ENCODE measurements around the gene XRCC1.
"Not testable (repeated sequence)": the region's sequence is repeated elsewhere in the genome, so short reads cannot be mapped to it uniquely, and the experiment has no call there.

Gene XRCC1

GRCh38 chr19:43572171-43572588 is 3.1 kb downstream of the XRCC1 start:
- no peak for DNase-seq

GRCh38 chr19:43570174-43570791 is 5.0 kb downstream of the XRCC1 start:
- no peak for DNase-seq

- no peak for DNase-seq
Measured at GRCh38 chr19:43569657-43570056, 5.7 kb downstream of the XRCC1 start.

- DNase-seq, result no peak
Measured at GRCh38 chr19:43564800-43565199, 10.5 kb downstream of the XRCC1 start.

GRCh38 chr19:43563816-43564457 is 11.4 kb downstream of the XRCC1 start:
- no peak for DNase-seq

- DNase-seq, result peak; percentile 96
Measured at GRCh38 chr19:43562698-43563241, 12.6 kb downstream of the XRCC1 start.

- DNase-seq, result no peak
Measured at GRCh38 chr19:43562226-43562697, 13.1 kb downstream of the XRCC1 start.

- DNase-seq, result no peak
Measured at GRCh38 chr19:43561139-43561970, 14.0 kb downstream of the XRCC1 start.

- DNase-seq, result no peak
Measured at GRCh38 chr19:43560687-43561086, 14.6 kb downstream of the XRCC1 start.

GRCh38 chr19:43555185-43555770 is 20.0 kb downstream of the XRCC1 start:
- peak; percentile 84 for DNase-seq

- DNase-seq, result no peak
Measured at GRCh38 chr19:43554317-43554895, 20.9 kb downstream of the XRCC1 start.

- DNase-seq, result no peak
Measured at GRCh38 chr19:43553656-43554055, 21.7 kb downstream of the XRCC1 start.

- no peak for DNase-seq
Measured at GRCh38 chr19:43552616-43553015, 22.7 kb downstream of the XRCC1 start.

- no peak for DNase-seq
Measured at GRCh38 chr19:43552198-43552450, 23.2 kb downstream of the XRCC1 start.

- no peak for DNase-seq
Measured at GRCh38 chr19:43551399-43552197, 23.7 kb downstream of the XRCC1 start.

- DNase-seq, result no peak
Measured at GRCh38 chr19:43548706-43549105, 26.6 kb downstream of the XRCC1 start.

- DNase-seq, result not testable (repeated sequence)
Measured at GRCh38 chr19:43547926-43548325, 27.4 kb downstream of the XRCC1 start.

- DNase-seq, result no peak
Measured at GRCh38 chr19:43546581-43546980, 28.7 kb downstream of the XRCC1 start.

- no peak for DNase-seq
Measured at GRCh38 chr19:43545981-43546380, 29.3 kb downstream of the XRCC1 start.

- DNase-seq, result no peak
Measured at GRCh38 chr19:43545276-43545675, 30.1 kb downstream of the XRCC1 start.

- DNase-seq, result no peak
Measured at GRCh38 chr19:43544077-43544476, 31.2 kb downstream of the XRCC1 start.

Data from CD4-positive, alpha-beta T cell treated with Interleukin-4 for 4 hours (primary cell).